Measurements from ENCODE around the gene MAFF. TPM values are rescaled to one million over a fixed set of nuclear protein-coding genes. Genes with fewer than 3 reads are reported as not detected.
"Not testable (repeated sequence)": the region's sequence is repeated elsewhere in the genome, so short reads cannot be mapped to it uniquely, and the experiment has no call there.

The MAFF gene
- total RNA-seq, 1 donor from 2014 or later: 5.3 TPM

DNA sequence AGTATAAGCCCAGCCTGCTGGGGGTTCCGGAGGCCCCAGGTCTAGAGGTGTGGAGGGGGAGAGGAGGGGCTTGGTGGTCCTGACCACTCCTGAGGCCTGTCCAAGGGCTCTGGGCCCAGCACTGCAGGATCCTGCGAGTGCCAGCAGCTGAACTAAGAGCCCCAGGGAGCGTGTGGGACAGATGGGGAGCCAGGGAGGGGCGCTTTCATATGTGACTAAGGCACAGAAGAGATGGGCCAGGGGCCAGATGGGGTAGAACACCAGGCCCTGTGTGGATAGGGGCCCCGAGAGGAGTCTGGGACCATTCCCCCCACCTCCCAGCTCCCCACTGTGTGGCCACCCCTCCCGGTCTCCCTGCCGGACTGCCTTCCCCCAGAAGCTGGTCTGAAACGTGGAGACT is 18.4 kb downstream of the MAFF start:
- DNase-seq (no peak), ATAC-seq (peak; percentile 2)
- intact Hi-C loops (cut with micrococcal nuclease): no loop called here

DNA sequence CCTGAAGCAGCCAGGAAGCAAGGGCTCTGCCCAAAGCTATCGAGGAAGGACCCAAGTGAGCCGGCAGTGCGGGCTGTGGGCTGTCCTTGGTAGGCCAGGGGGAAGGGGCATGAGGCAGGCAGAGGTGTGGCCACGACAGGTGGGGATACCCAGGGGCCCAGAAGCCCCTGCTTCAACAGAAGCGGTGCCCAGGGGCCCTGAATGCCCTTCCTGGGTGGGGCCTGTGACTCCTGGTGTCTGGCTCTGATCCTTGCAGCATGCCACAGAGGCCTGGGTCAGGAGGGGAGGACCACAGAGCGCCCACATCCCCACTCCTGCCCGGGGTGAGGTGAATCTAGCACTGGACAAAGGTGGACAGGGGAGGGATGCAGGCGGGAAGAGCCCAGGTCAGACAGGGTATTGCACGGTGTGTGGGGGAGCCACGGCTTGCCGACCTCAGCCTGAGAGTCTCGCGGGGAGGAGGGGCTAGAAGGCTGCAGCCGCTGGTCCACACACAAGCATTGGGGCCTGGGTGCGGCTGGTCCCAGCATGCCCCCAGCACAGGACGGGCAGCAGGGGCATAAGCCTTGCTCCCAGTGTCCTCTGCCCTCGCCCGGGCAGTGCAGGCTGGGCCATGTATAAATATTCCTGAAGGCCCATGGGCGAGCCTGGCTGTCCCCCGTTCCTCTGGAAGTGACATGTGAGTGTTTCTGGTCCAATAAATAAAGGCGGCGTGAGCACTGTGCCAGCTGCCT is 19.0 kb downstream of the MAFF start:
- no peak for DNase-seq
- ATAC-seq: no peak
- intact Hi-C loops (cut with micrococcal nuclease): no loop called here

DNA sequence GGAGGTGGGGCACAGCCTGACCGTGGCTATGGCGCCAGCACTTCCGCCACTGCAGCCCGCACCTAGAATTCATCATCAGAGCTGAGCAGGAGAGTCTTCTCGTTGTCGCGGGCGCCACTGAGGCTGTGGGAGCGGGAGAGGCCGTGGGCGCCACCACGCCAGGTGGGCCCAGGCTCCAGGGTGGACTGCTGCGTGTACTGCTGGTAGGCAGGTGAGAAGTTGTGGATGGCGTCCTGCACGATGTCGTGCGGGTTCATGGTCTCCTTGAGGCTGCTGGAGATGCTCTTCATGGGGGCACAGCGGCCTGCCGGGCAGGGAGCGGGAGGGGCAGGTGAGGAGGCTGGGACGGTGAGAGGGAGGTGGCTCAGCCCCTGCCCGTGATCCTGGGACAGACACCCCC is 19.6 kb downstream of the MAFF start:
- ATAC-seq (no peak), DNase-seq (no peak)
- intact Hi-C loops (cut with micrococcal nuclease): no loop called here

DNA sequence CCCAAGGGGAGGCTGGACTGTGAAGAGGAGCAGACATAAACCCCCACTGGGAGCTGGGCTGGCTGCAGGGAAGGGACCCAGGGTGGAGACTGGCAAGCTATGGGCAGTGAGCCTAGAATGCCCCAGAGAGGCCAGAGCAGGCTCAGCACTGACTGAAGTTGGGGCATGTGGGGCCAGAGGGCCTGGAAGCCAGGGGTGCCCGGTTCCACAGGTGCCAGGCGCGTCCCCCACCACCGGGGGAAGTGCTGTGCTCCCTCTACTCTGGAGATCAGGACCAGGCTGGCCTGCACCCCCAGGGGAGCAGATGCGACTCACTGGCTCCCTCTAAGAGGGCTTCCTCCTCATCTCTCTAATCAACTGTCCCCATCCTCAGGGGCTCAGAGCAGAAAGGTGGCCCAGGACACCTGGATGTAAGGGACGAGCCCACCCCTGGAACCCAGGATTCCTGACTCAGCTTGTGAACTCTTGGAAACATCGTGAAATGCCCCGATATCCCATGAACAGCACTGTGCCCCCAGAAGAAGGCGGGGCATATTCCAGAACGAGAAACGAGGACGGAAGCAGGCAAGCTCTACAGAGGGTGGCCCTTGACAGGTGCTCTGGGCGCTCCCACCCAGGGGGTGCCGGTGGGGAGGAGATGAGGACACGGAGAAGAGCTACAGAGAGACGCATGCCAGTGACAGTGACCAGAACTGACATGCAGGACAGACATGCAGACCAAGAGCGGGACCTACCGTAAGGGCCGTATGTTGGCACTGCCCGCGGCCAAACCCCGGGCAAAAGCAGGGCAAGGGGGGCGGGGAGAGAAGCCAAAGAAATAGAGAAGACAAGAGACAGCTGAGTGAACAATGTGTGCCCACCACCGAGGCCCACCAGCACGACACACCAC is 20.4 kb downstream of the MAFF start:
- ATAC-seq: no peak
- no peak for DNase-seq
- intact Hi-C loops (cut with micrococcal nuclease): no loop called here

DNA sequence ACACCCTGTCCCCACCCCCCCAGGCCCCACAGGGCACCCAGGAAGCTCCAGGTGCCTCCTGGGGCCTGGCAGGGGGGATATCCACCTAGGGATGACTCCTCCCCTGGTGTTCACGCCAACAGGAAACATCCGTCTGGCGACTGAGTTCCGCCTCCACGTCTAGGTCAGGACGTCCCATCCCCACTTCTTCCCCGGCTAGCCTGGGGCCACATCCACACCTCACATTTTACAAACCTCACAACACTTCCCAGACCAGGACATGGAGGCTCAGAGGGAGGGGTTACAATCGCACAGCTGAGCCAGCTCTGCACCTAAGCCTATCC is 21.0 kb downstream of the MAFF start:
- intact Hi-C loops (cut with micrococcal nuclease): no loop called here
- ATAC-seq: no peak
- DNase-seq: no peak

DNA sequence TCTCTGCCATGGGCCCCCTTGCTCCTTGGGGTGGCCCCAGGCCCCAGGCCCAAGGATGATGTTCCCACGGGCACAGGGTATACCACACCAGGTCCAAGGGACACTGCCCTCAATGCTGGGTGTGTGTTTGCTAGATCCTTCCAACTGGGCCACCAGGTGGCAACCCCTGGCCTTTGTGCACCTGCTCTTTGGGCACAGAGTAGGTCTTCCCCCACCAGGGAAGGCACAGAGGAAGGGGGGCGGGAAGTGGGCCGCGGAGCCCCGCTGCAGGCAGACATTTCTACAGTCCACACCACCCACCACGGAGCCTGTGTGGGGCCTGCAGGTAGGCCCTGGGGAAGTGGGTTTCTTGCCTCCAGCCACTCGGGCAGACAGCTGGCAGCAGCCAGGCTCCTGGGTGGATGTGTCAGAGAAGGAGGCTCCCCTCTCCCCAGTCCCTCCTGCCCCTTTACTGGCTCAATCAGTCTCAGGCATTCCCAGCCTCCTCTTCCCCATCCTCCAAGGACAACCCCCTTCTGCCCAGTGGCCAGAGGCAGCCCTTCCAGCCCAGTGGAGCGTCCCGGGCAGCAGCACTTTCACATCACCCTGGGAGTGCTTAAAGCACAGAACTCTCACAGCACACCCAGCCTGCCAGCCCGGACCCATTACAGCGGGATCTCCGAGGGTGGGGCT is 21.6 kb downstream of the MAFF start:
- intact Hi-C loops (cut with micrococcal nuclease): no loop called here
- ATAC-seq (no peak), DNase-seq (no peak)

DNA sequence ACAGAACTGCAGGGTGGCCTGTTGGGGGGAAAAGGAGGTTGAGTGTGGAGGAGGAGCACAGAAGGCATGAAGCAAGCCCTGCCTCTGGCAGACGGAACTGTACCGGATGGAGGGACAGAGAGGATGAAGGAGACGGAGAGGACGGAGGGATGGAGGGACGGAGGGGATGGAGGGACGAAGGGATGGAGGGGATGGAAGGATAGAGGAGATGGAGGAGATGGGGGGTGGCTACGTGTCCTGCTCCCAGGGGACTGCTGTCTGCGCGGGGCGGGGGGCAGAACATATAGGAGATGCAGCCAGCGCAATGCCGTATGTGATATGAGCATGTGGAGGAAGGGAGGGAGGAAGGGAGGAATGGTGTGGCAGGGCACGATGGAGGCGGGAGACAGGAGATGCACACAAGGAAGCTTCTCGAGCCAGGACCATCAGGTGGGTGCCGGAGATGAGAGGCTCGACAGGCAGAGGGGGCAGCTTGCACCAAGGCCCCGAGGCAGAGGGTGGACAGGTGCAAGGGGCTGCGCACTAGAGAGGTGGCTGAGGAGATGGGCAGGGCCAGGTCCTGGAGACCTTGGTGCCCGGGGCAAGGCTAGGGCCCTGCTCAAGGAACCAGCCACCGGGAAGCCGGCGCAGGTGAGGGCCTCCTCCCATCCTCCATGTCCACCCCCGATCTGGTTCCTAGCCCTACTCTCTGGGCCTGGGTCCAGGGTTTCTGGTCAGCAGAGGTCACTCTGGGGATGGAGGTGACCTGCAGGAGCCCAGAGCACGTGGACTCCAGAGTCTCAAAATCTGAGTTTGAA is 25.3 kb downstream of the MAFF start:
- DNase-seq (no peak), ATAC-seq (no peak)
- intact Hi-C loops (cut with micrococcal nuclease): no loop called here

DNA sequence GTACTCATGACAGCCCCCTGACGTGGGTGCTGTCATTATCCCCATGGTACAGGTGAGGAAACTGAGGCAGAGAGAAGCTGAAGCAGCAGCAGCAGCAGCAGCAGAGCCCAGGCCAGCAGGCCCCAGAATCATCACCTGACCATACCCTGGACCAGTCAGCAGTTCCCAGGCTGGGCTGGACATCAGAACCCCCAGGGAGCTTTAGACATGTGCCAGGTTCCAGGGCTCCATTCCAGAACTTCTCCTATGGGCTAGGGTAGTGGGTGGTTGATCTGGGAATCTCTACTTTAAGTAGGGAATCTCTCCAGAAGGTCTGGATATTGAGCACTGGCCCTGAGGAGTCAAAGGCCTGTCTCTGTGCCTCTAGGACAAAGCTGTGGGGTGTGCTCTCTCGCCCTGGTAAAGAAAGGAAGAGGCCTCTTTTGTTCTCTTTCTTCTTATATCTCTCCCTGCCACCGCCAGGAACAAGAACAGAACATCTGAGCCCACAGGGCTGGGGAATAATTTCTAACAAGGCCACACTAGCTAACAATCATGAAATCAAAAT is 26.6 kb downstream of the MAFF start:
- intact Hi-C loops (cut with micrococcal nuclease): no loop called here
- DNase-seq (no peak), ATAC-seq (no peak)

DNA sequence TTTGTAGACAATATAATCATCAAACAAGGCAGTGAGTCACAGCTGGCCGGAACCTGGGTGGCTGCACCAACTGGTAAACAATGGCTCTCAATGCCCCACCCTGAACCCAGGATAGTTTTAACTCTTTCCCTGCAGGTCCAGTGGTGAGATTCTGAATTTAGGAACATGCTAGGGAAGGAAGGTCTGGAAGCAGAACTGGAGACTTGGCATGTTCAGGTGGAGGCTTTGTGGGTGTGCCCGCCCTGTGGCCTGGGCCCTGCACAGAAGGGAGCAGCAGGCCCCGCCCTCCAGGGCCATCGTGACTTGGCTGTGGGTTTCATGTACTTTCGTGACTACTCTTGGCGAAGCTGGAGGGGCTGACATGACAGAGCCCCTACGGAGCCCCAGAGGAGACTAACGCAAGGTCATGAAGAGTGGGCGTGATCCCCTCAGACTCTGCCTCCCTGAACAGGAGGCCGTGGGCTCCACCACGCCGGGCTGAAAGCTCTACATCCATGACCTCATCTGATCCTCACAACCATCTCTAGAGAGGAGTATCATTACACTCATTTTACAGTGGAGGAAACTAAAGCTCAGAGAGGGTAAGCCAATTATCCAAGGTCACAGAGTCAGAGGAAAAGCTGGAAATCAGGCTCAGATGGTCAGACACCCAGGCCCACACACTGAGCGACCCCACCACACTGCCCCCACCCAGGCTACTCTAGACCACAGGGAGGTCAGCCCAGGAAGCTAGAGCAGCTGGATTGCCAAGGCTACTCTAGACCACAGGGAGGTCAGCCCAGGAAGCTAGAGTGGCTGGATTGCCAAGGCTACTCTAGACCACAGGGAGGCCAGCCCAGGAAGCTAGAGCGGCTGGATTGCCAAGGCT is 27.3 kb downstream of the MAFF start:
- peak; percentile 57 for ATAC-seq
- intact Hi-C loops (cut with micrococcal nuclease): no loop called here
- peak; percentile 63 for DNase-seq

DNA sequence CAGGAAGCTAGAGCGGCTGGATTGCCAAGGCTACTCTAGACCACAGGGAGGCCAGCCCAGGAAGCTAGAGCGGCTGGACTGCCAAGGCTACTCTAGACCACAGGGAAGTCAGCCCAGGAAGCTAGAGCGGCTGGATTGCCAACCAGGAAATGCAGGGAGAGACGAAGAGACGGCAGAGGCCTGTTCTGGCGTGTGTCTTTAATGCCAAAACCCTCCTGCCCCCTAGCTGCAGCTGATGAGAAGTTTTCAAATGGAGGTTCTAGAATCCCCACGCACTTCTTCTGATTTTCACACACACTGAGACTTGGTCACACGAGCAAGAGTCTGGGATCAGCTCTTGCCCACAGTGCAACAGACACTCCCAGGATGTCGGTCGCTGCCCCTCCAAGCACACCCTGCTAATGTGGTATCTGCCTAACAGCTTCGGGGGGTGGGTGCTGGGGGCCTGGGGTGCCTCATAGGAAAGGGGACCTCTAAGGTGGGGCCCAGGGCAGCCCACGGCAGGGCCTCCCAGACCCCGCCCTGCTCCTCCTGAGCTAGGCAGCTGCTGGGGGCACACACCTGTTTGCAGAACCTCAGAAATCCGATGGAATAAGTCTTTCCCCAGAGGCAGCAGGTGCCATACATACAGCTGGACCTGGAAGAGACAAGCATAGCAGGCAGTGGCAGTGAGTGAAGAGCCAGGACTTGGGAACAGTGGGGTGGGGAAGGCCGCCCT is 28.5 kb downstream of the MAFF start:
- intact Hi-C loops (cut with micrococcal nuclease): no loop called here
- ATAC-seq (peak; percentile 49), DNase-seq (peak; percentile 71)

DNA sequence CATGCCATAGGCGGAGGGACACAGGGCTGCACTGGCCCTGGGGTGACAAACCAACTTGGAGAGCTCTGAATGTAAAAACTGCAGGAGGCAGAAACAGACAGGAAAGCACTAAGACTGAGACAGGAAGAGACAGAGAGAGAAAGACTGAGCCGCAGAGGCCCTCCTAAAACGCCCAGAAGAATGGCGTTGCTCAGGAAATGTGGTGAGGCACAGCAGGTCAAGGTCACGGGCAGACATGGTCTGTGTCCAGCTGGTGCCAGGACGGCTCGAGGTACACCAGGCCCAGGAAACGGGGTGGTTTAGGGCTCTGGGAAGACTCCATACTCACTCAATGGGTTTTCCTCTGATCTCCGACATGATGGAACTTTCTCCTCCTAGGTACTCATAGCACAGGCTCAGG is 29.1 kb downstream of the MAFF start:
- intact Hi-C loops (cut with micrococcal nuclease): no loop called here
- ATAC-seq (no peak), DNase-seq (no peak)

DNA sequence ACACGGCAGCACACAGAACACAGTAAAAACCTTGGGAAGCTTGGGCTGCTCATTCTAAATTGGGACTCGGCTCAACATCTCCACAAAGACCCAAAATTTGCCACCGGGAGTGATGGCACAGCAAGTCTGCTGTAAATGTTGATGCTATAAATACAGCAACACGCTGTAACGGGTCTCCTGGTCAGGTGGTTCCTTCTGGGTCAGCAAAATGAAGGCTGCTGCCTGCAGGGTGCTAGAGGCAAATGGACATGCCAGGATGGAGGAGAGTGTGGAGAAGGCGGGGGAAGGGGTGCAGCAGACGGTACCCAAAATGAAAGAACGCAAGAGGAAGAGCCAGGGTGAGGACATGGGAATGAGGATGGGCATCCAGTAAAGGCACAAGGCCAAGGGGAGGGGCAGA is 30.4 kb downstream of the MAFF start:
- ATAC-seq: no peak
- no peak for DNase-seq
- intact Hi-C loops (cut with micrococcal nuclease): no loop called here

DNA sequence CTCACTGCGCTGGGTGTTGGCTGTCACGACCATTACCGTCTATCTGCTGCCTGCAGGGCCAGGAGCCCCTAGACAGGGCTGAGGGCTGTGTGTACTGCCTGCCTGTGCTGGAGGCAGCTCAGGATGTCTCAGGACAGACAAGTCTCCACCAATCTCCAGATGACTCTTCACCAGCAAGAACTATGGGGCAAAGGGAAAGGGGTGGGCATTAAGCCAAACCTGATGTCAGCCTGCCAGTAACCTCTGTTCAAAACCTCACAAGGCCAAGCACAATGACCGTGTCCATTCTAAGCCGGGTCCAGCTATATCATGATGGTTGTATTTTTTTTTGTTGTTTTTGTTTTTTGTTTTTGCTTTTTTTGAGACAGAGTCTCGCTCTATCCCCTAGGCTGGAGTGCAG is 31.6 kb downstream of the MAFF start:
- ATAC-seq (no peak), DNase-seq (no peak)
- intact Hi-C loops (cut with micrococcal nuclease): no loop called here

DNA sequence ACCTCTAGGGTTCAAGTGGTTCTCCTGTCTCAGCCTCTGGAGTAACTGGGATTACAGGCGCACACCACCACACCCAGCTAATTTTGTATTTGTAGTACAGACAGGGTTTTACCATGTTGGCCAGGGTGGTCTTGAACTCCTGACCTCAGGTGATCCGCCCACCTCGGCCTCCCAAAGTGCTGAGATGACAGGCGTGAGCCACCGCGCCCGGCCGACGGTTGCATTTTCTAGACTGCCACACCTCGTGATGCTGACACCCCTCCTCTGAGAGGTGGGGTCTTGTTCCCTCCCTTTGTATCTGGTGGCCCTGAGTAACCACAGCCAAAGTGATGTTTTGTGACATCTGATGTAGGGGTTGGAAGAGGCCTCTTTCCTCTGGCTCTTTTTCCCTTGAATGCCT is 32.1 kb downstream of the MAFF start:
- ATAC-seq; DNase-seq; intact Hi-C loops (cut with micrococcal nuclease): not testable (repeated sequence)

DNA sequence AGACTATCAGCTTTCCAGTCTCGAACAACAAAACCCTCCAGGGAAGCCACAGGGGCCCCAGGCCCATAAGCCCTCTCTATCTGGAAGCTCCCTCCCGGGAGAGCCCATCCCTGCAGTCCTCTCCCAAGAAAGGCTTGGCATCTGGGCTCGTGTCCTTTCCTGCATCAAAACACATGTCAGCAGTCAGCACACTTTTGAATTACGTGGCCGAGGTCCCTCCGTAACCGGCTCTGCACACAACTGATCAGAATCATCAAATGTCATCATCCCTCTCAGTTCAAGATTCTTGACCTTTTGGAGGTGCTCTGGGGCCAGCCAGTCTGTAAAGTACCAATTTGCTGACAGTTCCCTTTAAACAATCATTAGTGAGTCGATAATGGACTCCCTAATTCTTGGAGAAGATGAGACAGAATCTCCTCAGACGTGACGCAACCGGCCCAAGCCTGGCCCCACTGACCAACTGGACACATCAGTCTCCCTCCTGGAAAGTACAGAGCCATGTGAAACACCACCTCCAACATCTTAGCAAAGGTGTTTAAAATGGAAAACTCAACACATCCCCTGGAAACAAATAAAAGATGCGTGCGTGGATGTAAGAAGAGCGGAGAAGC is 33.6 kb downstream of the MAFF start:
- DNase-seq (no peak), ATAC-seq (no peak)
- intact Hi-C loops (cut with micrococcal nuclease): no loop called here

DNA sequence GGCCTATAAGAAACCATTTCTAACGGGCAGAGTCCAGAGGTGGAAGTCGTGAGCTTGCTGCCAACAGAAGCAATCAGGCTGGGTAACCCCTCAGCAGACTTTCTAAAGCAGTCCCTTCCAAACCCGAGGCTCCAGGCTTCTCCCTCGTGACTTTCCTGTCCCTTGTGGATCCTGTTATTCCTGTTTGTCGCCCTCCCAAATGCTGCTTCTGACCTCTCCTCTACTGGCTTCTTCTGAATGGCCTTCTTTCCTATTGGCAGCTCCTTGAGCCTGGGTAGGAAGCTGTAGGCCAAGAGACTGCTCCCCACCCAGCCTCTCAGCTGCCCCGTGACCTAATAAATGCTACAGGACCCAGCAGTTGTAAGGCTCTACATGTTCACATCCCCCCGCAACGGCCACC is 35.0 kb downstream of the MAFF start:
- intact Hi-C loops (cut with micrococcal nuclease): no loop called here
- DNase-seq (no peak), ATAC-seq (no peak)

DNA sequence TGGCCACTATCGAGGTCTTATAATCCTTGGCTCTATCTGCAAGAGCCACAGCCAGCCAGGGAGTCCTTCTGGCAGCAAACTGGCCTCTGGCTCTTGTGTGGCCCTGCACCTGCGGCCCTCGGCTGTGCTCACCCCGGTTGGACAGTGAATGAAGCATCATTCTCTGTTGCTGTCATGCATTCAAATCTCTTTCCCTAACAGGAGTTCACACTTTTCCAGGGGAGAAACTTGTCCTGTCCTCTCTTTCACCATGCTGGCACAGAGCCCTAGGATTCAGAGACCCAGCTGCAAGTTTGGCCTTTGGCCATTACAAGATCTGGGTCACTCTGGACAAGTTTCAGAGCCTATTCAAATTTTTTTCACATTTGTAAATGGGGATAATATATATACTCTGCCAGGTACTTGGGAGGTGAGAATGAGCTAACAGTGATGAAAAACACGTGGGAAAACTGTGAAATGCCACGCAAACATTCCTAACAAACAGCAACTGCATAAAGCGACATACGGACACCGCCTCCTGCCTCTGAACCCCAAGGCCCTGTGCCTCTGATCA is 36.8 kb downstream of the MAFF start:
- DNase-seq: no peak
- intact Hi-C loops (cut with micrococcal nuclease): no loop called here
- ATAC-seq: peak; percentile 28
